H9 (cell line): ENCODE data around the gene HSPE1. TPM values are rescaled to one million over a fixed set of nuclear protein-coding genes. Genes with fewer than 3 reads are reported as not detected.

Experiments used
- DNase-seq: peaks from one replicate; pipeline ENCODE4 v3.0.0-alpha.2; 2017
- H2AFZ ChIP-seq: one replicate; pipeline ENCODE4 v1.6.1; 2013; ENCODE audit warnings: mild to moderate bottlenecking, low read length, control low read depth, moderate library complexity
- H2AK5ac ChIP-seq: 2 replicates; pipeline ENCODE4 v1.6.1; 2013; ENCODE audit warnings: low read length, control low read depth, mixed read lengths; ENCODE audit not compliant: insufficient read length
- H2BK120ac ChIP-seq: one replicate; pipeline ENCODE4 v1.6.1; 2013; ENCODE audit warnings: low read depth, mild to moderate bottlenecking, low read length, control low read depth, inconsistent platforms; ENCODE audit not compliant: poor library complexity, severe bottlenecking
- H2BK12ac ChIP-seq: 2 replicates; pipeline ENCODE4 v1.6.1; 2013; ENCODE audit warnings: low read length, control low read depth, mixed read lengths, low read depth; ENCODE audit not compliant: insufficient read length
- H2BK15ac ChIP-seq: 2 replicates; pipeline ENCODE4 v1.6.1; 2013; ENCODE audit warnings: low read depth, low read length, control low read depth
- H2BK20ac ChIP-seq: one replicate; pipeline ENCODE4 v1.6.1; 2013; ENCODE audit warnings: low read depth, mild to moderate bottlenecking, low read length, control low read depth, inconsistent platforms; ENCODE audit not compliant: poor library complexity, severe bottlenecking
- H2BK5ac ChIP-seq: 2 replicates; pipeline ENCODE4 v1.6.1; 2013; ENCODE audit warnings: low read length, control low read depth, mixed read lengths; ENCODE audit not compliant: insufficient read length
- H3K14ac ChIP-seq: 2 replicates; pipeline ENCODE4 v1.6.1; 2013; ENCODE audit warnings: low read length, control low read depth; ENCODE audit not compliant: insufficient read depth
- H3K18ac ChIP-seq: 2 replicates; pipeline ENCODE4 v1.6.1; 2013; ENCODE audit warnings: low read depth, mild to moderate bottlenecking, mixed read lengths, low read length, control low read depth; ENCODE audit not compliant: insufficient read length
- H3K23ac ChIP-seq: 2 replicates; pipeline ENCODE4 v1.6.1; 2013; ENCODE audit warnings: low read length, control low read depth, mixed read lengths, low read depth; ENCODE audit not compliant: insufficient read length
- H3K23me2 ChIP-seq: 2 replicates; pipeline ENCODE4 v1.6.1; 2013; ENCODE audit warnings: low read depth, mild to moderate bottlenecking, mixed read lengths, low read length, control low read depth; ENCODE audit not compliant: insufficient read length, poor library complexity, severe bottlenecking
- H3K27ac ChIP-seq: 2 replicates; pipeline ENCODE4 v1.5.1; 2013; ENCODE audit warnings: low read length, control low read depth, mixed read lengths, low read depth; ENCODE audit not compliant: insufficient read length
- H3K27me3 ChIP-seq: 2 replicates; pipeline ENCODE4 v1.6.1; 2013; ENCODE audit warnings: low read length, control low read depth, inconsistent platforms; ENCODE audit not compliant: insufficient read depth
- H3K4ac ChIP-seq: 2 replicates; pipeline ENCODE4 v1.6.1; 2013; ENCODE audit warnings: low read depth, mild to moderate bottlenecking, control low read depth, inconsistent platforms, low read length, moderate library complexity
- H3K4me1 ChIP-seq: 2 replicates; pipeline ENCODE4 v1.6.1; 2013; ENCODE audit warnings: low read length, control low read depth, inconsistent platforms; ENCODE audit not compliant: insufficient read depth
- H3K4me2 ChIP-seq: 2 replicates; pipeline ENCODE4 v1.6.1; 2013; ENCODE audit warnings: low read length, control low read depth, mixed read lengths; ENCODE audit not compliant: insufficient read length, insufficient read depth
- H3K56ac ChIP-seq: 2 replicates; pipeline ENCODE4 v1.6.1; 2013; ENCODE audit warnings: low read depth, mild to moderate bottlenecking, mixed read lengths, low read length, control low read depth; ENCODE audit not compliant: insufficient read length
- H3K79me1 ChIP-seq: 2 replicates; pipeline ENCODE4 v1.6.1; 2013; ENCODE audit warnings: low read depth, mild to moderate bottlenecking, moderate library complexity, low read length, control low read depth, inconsistent platforms; ENCODE audit not compliant: insufficient read depth, poor library complexity, severe bottlenecking
- H3K79me2 ChIP-seq: 2 replicates; pipeline ENCODE4 v1.6.1; 2013; ENCODE audit warnings: low read length, control low read depth, inconsistent platforms; ENCODE audit not compliant: insufficient read depth
- H3K9ac ChIP-seq: 2 replicates; pipeline ENCODE4 v1.6.1; 2013; ENCODE audit warnings: low read length, control low read depth, mixed read lengths; ENCODE audit not compliant: insufficient read length; ENCODE audit errors: extremely low read depth
- H3K9me3 ChIP-seq: one replicate; pipeline ENCODE4 v1.6.1; 2013; ENCODE audit warnings: low read depth, low read length, inconsistent platforms; ENCODE audit not compliant: control insufficient read depth
- H3T11ph ChIP-seq: one replicate; pipeline ENCODE4 v1.6.1; 2013; ENCODE audit warnings: mild to moderate bottlenecking, low read length, control low read depth, inconsistent platforms
- H4K20me1 ChIP-seq: one replicate; pipeline ENCODE4 v1.6.1; 2013; ENCODE audit not compliant: control insufficient read depth, insufficient read length, insufficient read depth
- H4K5ac ChIP-seq: 2 replicates; pipeline ENCODE4 v1.6.1; 2013; ENCODE audit warnings: low read depth, mild to moderate bottlenecking, mixed read lengths, low read length, control low read depth; ENCODE audit not compliant: insufficient read length
- H4K8ac ChIP-seq: replicated peaks from 2 replicates; pipeline ENCODE4 v1.6.1; 2013; ENCODE audit warnings: low read length, control low read depth, mixed read lengths, low read depth; ENCODE audit not compliant: insufficient read length
- H4K91ac ChIP-seq: 2 replicates; pipeline ENCODE4 v1.6.1; 2013; ENCODE audit warnings: low read depth, mild to moderate bottlenecking, moderate library complexity, mixed read lengths, low read length, control low read depth; ENCODE audit not compliant: insufficient read length
- H3K27ac Mint-ChIP-seq, 3 experiments: 2 replicates in 2 of 3; 3 replicates in 1 of 3; pipeline ENCODE4 v1.8.0; 2020 to 2021; ENCODE audit warnings: mixed read lengths in 3 of 3, mild to moderate bottlenecking in 1 of 3, moderate library complexity in 1 of 3
- H3K27me3 Mint-ChIP-seq: 2 replicates; pipeline ENCODE4 v1.8.0; 2021; ENCODE audit warnings: low read depth, mild to moderate bottlenecking, moderate library complexity, mixed read lengths
- H3K36me3 Mint-ChIP-seq, 3 experiments: 2 replicates in 2 of 3; 3 replicates in 1 of 3; pipeline ENCODE4 v1.8.0; 2020 to 2021; ENCODE audit warnings: low read depth in 3 of 3, mixed read lengths in 3 of 3; ENCODE audit not compliant: insufficient read depth in 1 of 3
- H3K4me1 Mint-ChIP-seq, 2 experiments: 2 replicates each; pipeline ENCODE4 v1.8.0; 2020; ENCODE audit warnings: mixed read lengths in 2 of 2
- H3K4me3 Mint-ChIP-seq, 2 experiments: 2 replicates in 1 of 2; 3 replicates in 1 of 2; pipeline ENCODE4 v1.8.0; 2020 to 2021; ENCODE audit warnings: mild to moderate bottlenecking in 2 of 2, mixed read lengths in 2 of 2, moderate library complexity in 1 of 2
- H3K9me3 Mint-ChIP-seq, 2 experiments: 2 replicates in 1 of 2; 3 replicates in 1 of 2; pipeline ENCODE4 v1.8.0; 2020; ENCODE audit warnings: mild to moderate bottlenecking in 2 of 2, mixed read lengths in 2 of 2, moderate library complexity in 1 of 2
- WGBS: extraction: QIAGEN DNeasy Blood & Tissue Kit; methylation state at CpG from one replicate; pipeline ENCODE4 v1.1.7; 2013; ENCODE audit warnings: missing lambda C conversion rate, low lambda C conversion rate, mixed read lengths; ENCODE audit not compliant: insufficient read length; ENCODE audit errors: extremely low coverage; 5-methylcytosine and 5-hydroxymethylcytosine counted together
- total RNA-seq: library from RNA; stranded (reverse); gene quantifications from 2 replicates; pipeline ENCODE4 v1.2.1, GENCODE V29; 2021
- TF ChIP-seq, protein P1 (sequence below): fragments of 200-600 bp; sonication (generic); conservative IDR thresholded peaks from 3 replicates; pipeline ENCODE4 v1.8.0; 2021; ENCODE audit warnings: antibody characterized with exemption, mild to moderate bottlenecking

The HSPE1 gene
- total RNA-seq, 1 experiment from 2014 or later = 347 TPM

- no peak overlapping the region for H2AFZ ChIP-seq
- Mint-ChIP-seq H3K9me3 (no peaks in the 10 kb centered on the region; a peak in 1 of 5 replicates), H3K4me3 (no peak overlapping the region), H3K36me3 (peaks cover 31 to 50% (median 45%) of the 10 kb centered on the region in 3 experiments), H3K27ac (peak overlapping the region in 1 of 3 experiments; percentile 81; a peak in 3 of 7 replicates), H3K27me3 (no peaks in the 10 kb centered on the region), H3K4me1 (peaks cover 10 to 14% of the 10 kb centered on the region in 2 experiments)
- no peaks in the 10 kb centered on the region for H3K27me3 ChIP-seq
- no peak overlapping the region for H3K4me2 ChIP-seq
- H4K8ac ChIP-seq = no peak overlapping the region
- H2BK15ac ChIP-seq = no peak overlapping the region
- H3K9me3 ChIP-seq = no peaks in the 10 kb centered on the region
- no peak overlapping the region for H3K14ac ChIP-seq
- H3K4ac ChIP-seq = no peak overlapping the region
- H3K18ac ChIP-seq = no peak overlapping the region
- WGBS = no CpG with 5 or more reads among the region's 6 CpGs
- no peak overlapping the region for H2BK12ac ChIP-seq
- TF ChIP-seq, protein P1, sequence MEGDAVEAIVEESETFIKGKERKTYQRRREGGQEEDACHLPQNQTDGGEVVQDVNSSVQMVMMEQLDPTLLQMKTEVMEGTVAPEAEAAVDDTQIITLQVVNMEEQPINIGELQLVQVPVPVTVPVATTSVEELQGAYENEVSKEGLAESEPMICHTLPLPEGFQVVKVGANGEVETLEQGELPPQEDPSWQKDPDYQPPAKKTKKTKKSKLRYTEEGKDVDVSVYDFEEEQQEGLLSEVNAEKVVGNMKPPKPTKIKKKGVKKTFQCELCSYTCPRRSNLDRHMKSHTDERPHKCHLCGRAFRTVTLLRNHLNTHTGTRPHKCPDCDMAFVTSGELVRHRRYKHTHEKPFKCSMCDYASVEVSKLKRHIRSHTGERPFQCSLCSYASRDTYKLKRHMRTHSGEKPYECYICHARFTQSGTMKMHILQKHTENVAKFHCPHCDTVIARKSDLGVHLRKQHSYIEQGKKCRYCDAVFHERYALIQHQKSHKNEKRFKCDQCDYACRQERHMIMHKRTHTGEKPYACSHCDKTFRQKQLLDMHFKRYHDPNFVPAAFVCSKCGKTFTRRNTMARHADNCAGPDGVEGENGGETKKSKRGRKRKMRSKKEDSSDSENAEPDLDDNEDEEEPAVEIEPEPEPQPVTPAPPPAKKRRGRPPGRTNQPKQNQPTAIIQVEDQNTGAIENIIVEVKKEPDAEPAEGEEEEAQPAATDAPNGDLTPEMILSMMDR = no peak
- H3K4me1 ChIP-seq = no peaks in the 10 kb centered on the region; the same call in 1 of the 2 replicates
- no peaks in the 10 kb centered on the region for H3K23me2 ChIP-seq
- no peak overlapping the region for H4K5ac ChIP-seq
- H2AK5ac ChIP-seq = no peak overlapping the region
- H2BK120ac ChIP-seq = no peak overlapping the region
- DNase-seq = no peak
- no peak overlapping the region for H2BK20ac ChIP-seq
- H4K20me1 ChIP-seq = no peaks in the 10 kb centered on the region
- H4K91ac ChIP-seq = no peak overlapping the region
- peaks cover 14% of the 10 kb centered on the region; the same call in 1 of the 2 replicates for H3K79me2 ChIP-seq
- no peak overlapping the region for H3K23ac ChIP-seq
- H3K56ac ChIP-seq = no peak overlapping the region
- H3K9ac ChIP-seq = no peak overlapping the region
- H3T11ph ChIP-seq = no peak overlapping the region
- H3K27ac ChIP-seq = no peak overlapping the region
- no peaks in the 10 kb centered on the region for H3K79me1 ChIP-seq
- H2BK5ac ChIP-seq = no peak overlapping the region
Observed at GRCh38 chr2:197504512-197504911, 4.3 kb downstream of the HSPE1 start.
